Activated CD4-positive, alpha-beta T cell treated with anti-CD3 and anti-CD28 coated beads, Interleukin-2, amount 50 U/mL, for 1 hour (primary cell): ENCODE results near the gene CCDC194.

Experiments
- DNase-seq: peaks from one replicate; pipeline ENCODE4 v3.0.0-alpha.2; 2020

CCDC194 gene, protein sequence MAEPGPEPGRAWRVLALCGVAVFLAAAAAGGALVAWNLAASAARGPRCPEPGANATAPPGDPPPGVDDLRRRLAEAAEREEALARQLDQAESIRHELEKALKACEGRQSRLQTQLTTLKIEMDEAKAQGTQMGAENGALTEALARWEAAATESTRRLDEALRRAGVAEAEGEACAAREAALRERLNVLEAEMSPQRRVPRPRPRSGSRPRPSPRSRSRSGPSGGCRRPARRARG

DNA sequence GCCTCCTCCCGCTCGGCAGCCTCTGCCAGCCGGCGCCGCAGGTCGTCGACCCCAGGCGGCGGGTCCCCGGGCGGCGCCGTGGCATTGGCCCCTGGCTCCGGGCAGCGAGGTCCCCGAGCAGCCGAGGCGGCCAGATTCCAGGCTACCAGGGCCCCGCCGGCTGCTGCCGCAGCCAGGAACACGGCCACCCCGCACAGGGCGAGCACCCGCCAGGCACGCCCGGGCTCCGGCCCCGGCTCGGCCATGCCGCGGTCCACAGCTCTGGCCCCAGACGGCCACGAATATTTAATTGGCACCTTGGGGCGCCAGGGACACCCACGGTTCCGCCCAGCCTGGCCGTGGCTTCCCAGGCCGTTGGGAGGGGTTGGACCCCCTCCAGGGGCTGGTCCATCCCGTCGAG lies at the start of gene CCDC194:
TSS of gene CCDC194 (minus strand) at position 283 of the 400 bp plus-strand sequence. CDS start at position 245, 38 bp downstream.
- no peak for DNase-seq

DNA sequence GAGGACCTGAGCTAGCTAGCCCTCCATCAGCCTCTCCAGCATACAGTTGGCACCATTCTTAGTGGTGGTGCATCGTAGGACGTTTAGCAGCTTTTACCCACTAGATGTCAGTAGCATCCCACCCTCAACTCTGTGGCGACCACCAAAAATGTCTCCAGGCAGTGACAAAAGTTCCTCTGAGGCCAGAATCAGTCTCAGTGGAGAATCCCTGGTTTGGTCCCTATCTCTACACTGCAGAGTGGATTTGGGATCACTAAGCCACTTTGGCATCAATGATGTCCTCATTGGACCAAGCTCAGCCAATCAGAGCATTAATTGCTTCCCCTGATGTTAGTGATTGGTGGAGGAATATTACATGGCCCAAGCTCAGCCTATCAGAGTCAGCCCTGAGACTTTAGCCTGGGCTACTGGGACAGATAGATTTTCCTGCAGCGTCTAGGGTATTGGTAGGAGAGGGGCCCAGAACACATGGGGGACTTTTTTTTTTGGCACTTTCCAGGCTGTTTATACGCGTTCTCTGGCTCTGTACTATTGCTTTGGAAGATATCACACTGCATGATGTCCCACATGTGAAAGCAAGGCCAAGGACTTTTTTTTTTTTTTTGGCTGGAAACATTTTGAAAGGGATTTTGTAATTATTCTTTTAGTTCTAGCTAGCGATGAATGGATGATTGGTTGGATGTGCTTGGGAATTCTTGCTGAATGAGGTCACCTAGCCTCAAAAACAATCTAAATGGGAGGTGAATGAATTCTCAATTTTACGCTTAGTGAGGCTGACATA lies 47.4 kb upstream of the CCDC194 start:
- no peak for DNase-seq

DNA sequence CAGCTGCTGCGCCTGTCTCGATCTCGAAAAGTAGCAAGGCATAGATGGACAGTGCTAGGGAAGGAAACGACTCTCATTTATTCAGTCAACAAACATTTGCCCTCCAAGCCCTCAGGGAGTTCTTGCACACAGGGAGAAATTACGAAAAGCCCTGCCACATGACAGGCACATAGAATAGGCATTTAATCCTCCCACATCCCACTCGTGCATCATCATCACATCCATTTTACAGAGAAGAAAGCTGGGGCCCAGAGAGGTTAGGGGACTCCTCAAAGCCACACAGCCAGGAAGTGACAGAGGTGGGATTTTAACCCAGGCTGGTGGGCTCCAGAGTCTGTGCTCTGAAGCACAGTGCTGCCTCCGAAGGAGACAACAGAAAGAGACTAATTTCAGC lies 42.9 kb upstream of the CCDC194 start:
- no peak for DNase-seq

GRCh38 chr19:17436094-17436873 lies 42.3 kb upstream of the CCDC194 start:
- DNase-seq, result no peak

DNA sequence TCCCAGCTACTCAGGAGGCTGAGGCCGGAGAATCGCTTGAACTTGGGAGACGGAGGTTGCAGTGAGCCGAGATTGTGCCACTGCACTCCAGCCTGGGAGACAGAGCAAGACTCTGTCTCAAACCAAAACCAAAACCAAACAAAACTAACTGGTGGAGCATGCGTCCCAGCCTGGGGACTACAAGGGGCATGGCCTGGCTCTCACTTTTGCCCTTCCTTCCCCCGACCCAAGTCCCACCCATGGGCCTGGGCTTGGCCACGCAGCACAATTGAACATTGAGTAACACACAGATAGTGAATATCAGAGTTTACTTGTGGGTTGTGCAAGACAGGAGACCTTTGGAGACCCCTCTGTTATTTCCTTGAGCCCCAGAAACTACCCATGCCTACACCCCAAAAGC lies 41.2 kb upstream of the CCDC194 start:
- no peak for DNase-seq

DNA sequence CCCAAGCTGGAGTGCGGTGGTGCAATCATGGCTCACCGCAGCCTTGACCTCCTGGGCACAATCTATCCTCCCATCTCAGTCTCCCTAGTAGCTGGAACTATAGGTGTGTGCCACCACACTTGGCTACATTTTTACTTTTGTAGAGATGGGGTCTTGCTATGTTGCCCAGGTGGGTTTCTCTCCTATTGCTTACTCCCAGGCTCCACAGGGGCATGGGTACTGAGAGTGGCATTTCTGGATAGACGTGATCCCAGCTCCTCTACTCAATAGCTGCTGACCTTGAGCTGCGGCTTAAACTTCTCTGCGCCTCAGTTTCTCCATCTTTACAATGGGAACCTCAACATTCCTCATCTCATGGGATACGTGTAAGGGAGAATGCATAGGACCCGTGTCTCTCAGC lies 37.4 kb upstream of the CCDC194 start:
- DNase-seq, result no peak

- DNase-seq, result no peak
Measured at GRCh38 chr19:17429641-17430113, 35.7 kb upstream of the CCDC194 start.

- no peak for DNase-seq
Measured at GRCh38 chr19:17424743-17425365, 30.9 kb upstream of the CCDC194 start.

GRCh38 chr19:17423429-17424208 lies 29.6 kb upstream of the CCDC194 start:
- no peak for DNase-seq

DNA sequence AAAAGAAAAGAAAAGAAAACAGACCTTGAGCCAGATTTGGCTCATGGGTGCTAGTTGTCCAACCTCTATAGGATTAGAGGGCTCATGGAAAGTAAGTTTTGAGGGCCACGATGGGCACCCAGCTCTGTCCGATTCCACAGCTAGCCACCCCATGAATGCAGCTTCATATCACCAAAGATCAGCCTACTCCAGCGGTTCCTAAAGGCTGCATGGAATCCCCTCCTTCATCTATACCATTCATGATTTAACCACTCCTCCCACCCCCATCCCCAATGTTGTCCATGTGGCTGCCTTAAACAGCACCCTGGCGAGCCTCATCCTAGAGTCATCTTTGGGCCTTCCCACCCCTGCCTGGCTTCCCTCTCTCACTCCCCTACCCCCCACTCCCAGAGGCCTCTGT lies 27.9 kb upstream of the CCDC194 start:
- DNase-seq, result no peak

DNA sequence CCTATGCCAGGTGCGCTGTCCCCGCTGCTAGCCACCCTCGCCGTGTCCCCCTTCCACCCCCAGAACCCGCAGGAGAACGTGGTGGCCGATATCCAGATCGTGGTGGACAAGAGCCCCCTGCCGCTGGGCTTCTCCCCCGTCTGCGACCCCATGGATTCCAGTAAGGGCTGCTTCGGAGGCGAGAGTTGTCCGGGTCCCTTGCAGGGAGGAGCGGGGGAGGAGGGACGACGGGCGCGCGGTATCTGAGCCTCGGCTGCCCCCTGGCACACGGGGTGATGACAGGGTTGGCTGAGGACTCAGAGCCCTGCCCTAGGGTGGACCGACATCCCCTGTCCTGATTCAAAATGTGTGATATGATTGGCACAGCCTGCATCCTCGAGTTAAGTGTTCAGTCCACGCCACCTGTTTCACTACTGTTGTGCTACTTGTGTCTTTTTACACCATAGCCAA lies 26.5 kb upstream of the CCDC194 start:
- DNase-seq, result peak; percentile 9

DNA sequence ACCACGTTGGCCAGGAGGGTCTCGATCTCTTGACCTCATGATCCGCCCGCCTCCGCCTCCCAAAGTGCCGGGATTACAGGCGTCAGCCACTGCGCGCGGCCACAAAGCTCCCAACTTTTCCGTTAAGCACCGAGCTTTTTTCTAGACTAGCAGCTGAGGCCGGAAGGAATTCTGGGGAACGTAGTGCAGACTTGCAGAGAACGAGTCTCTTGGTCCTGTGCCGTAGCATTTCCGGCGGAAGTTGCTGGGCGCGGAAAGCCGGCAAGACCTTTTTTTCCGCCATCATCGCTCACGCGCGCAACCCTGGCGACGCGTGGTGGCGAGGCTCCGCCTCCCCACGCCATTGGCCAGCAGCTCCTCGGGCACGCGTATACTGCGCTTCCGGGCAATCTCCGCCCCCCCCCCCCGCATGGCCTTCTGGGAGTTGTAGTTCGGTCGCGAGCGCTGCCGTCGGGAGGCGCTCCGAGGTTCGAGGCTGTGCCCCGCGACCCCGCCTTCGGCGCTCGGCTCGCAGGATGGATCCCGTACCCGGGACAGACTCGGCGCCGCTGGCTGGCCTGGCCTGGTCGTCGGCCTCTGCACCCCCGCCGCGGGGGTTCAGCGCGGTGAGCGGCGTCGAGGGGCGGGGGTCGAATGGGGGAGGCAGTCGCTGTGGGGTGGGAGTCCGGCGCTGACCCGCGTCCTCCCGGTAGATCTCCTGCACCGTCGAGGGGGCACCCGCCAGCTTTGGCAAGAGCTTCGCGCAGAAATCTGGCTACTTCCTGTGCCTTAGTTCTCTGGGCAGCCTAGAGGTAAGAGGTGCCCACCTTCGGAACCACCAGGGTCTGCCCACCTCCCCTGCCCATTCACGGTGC lies 25.9 kb upstream of the CCDC194 start, which contains the start of gene MVB12A:
TSS of gene MVB12A (plus strand) at position 427 of the 854 bp plus-strand sequence. CDS start at position 516, 89 bp downstream.
- peak; percentile 94 for DNase-seq

- DNase-seq, result no peak
Measured at GRCh38 chr19:17419154-17419620, 25.2 kb upstream of the CCDC194 start.

DNA sequence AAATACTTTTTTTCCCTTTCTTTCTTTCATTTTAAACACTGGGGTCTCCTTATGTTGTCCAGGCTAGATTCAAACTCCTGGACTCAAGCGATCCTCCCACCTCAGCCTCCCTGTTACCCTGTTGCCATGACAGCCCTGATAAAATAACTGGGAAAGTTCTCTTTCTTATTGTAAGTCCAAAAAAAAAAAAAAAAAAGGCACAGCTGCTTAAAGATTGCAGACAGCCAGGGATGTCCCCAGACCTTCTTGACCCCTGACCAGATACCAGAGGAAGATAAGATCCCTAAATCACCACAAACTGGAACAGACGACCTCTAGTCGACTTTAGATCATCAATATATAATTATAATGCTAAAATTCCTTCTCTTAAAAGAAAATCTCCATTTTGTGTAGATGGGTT lies 24.7 kb upstream of the CCDC194 start:
- DNase-seq, result no peak

- no peak for DNase-seq
Measured at GRCh38 chr19:17415121-17415520, 21.1 kb upstream of the CCDC194 start.

DNA sequence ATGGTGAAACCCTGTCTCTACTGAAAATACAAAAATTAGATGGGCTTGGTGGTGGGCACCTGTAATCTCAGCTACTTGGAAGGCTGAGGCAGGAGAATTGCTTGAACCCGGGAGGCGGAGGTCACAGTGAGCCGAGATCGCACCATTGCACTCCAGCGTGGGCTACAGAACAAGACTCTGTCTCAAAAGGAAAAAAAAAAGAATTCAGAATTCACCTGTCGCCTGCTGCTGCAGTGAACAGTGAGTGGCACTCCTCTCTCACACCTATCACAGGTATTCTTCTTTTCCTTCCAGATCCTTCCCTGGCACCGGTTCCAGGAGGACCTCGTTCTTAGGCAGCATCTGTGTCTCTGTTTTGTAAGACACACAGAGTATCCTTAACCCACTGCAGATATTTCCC lies 20.1 kb upstream of the CCDC194 start:
- DNase-seq, result no peak

DNA sequence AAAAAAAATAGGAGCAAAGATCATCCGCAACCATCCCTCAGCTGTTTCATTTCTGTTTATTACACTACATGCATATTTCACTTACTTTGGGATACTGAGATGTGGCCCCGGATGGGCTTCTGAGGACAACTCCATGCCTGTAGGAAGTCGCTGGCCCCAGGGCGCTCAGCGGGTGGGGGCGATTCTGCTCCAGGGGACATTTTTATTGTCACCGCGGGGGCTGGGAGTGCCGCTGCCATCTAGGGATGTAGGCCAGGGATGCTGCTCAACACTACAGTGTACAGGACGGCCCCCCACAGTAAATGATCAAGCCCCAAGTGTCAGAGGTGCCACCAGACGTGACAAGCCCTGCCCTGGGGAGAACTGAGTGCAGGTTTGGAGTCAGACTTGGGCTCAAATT lies 17.8 kb upstream of the CCDC194 start:
- no peak for DNase-seq

- DNase-seq, result no peak
Measured at GRCh38 chr19:17409990-17410389, 16.0 kb upstream of the CCDC194 start.

GRCh38 chr19:17406887-17407196 lies 12.8 kb upstream of the CCDC194 start:
- DNase-seq, result no peak

- DNase-seq, result no peak
Measured at GRCh38 chr19:17406046-17406886, 12.3 kb upstream of the CCDC194 start.
